ENCODE data around the gene NFIL3. TPM values are rescaled to one million over a fixed set of nuclear protein-coding genes. Genes with fewer than 3 reads are reported as not detected.

NFIL3 gene
- polyA plus RNA-seq, 1 of the 3 experiments (the other 2 are of a cell fraction), result 9.3 TPM

- Histone ChIP-seq H4K20me1 (ENCODE audit: insufficient read depth) (no peaks in the 10 kb centered on the region), H3K9me3 (no peaks in the 10 kb centered on the region), H3K79me2 (ENCODE audit: insufficient read depth) (no peaks in the 10 kb centered on the region), H3F3A (replicated peaks; ENCODE audit: insufficient read depth) (peaks cover 12% of the 10 kb centered on the region), H3K9me2 (no peaks in the 10 kb centered on the region; the same call in 1 of the 2 replicates), H3K27me3 (ENCODE audit: insufficient read depth) (no peaks in the 10 kb centered on the region), H3K4me2 (no peak overlapping the region), H3K9ac (no peak overlapping the region), H3K36me3 (replicated peaks in 1 of 2; ENCODE audit: control insufficient read depth in 1 of 2, insufficient read depth in 2 of 2, low read length in 1 of 2) (no peaks in the 10 kb centered on the region), H3K27ac (ENCODE audit: low read depth in 2 of 2, low read length in 1 of 2) (no peak overlapping the region), H3K4me3 (ENCODE audit: low read depth in 2 of 2, low read length in 1 of 2) (no peak overlapping the region), H3K4me1 (ENCODE audit: control insufficient read depth in 1 of 2, insufficient read depth in 2 of 2, low read depth in 1 of 2, low read length in 1 of 2) (0 out of 4 replicates have a peak, but pooled peaks cover 0 to 4% of the 10 kb centered on the region in 2 experiments), H2AFZ (ENCODE audit: low read depth) (no peak overlapping the region)
- ChIA-PET POLR2A (no interaction called here), CTCF (no interaction called here)
- 91% methylated on average over 4 of the region's 4 CpGs for WGBS (ENCODE audit: low lambda C conversion rate)
- no peak for DNase-seq
- no peak for TF ChIP-seq CHD2 (IDR thresholded peaks at IDR 0.05; ENCODE audit: low read length, partially characterized antibody)
- no peak for TF ChIP-seq TCF12 (IDR thresholded peaks at IDR 0.05)
- no peak for TF ChIP-seq FOSL2 (IDR thresholded peaks at IDR 0.05; ENCODE audit: borderline replicate concordance, low read depth)
- no peak for TF ChIP-seq YY1 (IDR thresholded peaks at IDR 0.05; ENCODE audit: low read depth)
- TF ChIP-seq USF2 (IDR thresholded peaks at IDR 0.05; ENCODE audit: borderline replicate concordance, low read depth, low read length), result no peak
- no peak for TF ChIP-seq MAX (IDR thresholded peaks at IDR 0.05; ENCODE audit: low read depth)
- TF ChIP-seq GATA2 (CRISPR knock-in tag; IDR thresholded peaks at IDR 0.05), result no peak
- TF ChIP-seq IRF3 (IDR thresholded peaks at IDR 0.05; ENCODE audit: low read depth, low read length), result no peak
- no peak for TF ChIP-seq RAD21 (IDR thresholded peaks at IDR 0.05; ENCODE audit: low read length)
- no peak for TF ChIP-seq TEAD4 (IDR thresholded peaks at IDR 0.05; ENCODE audit: borderline replicate concordance, insufficient read depth)
These were observed 41.3 kb downstream of the NFIL3 start for GRCh38 chr9:91382298-91382697.

DNA sequence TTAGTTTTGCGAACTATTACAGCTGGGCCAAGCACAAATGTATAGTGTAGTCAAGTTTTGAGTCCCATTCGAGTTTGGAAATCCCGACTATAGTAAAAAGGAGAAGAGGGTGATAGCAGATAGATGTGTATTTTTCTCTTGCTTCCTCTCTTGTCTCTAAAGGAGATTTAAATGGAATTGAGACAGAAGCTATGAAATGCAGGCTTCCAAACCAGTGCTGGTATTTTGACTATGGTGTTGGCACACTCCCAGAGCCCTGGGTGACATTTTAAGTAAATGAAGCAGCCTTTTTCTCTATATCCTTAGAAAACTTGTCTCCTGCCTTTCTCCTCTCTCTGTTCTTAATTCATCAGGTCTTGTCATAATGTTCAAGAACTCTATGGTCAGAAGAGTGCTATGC, 44.2 kb downstream of the NFIL3 start:
- no peak overlapping the region; a peak in 1 of 4 replicates for H3K27ac ChIP-seq (ENCODE audit: low read depth in 2 of 2, low read length in 1 of 2)
- H3K36me3 ChIP-seq (replicated peaks in 1 of 2; ENCODE audit: control insufficient read depth in 1 of 2, insufficient read depth in 2 of 2, low read length in 1 of 2), result no peaks in the 10 kb centered on the region
- H3K79me2 ChIP-seq (ENCODE audit: insufficient read depth), result no peaks in the 10 kb centered on the region
- no peaks in the 10 kb centered on the region for H3K27me3 ChIP-seq (ENCODE audit: insufficient read depth)
- ChIA-PET CTCF (no interaction called here), POLR2A (no interaction called here)
- H2AFZ ChIP-seq (ENCODE audit: low read depth), result no peak overlapping the region
- H3K4me2 ChIP-seq, result no peak overlapping the region
- H3K4me1 ChIP-seq (ENCODE audit: control insufficient read depth in 1 of 2, insufficient read depth in 2 of 2, low read depth in 1 of 2, low read length in 1 of 2), result peaks cover 3 to 4% of the 10 kb centered on the region in 2 experiments; a peak in 1 of 4 replicates
- no peak overlapping the region for H3K4me3 ChIP-seq (ENCODE audit: low read depth in 2 of 2, low read length in 1 of 2)
- H3F3A ChIP-seq (replicated peaks; ENCODE audit: insufficient read depth), result peaks cover 28% of the 10 kb centered on the region
- no peak overlapping the region for H3K9ac ChIP-seq
- no peaks in the 10 kb centered on the region for H3K9me3 ChIP-seq
- no peak for TF ChIP-seq RAD21 (IDR thresholded peaks at IDR 0.05; ENCODE audit: low read length)
- no peak for TF ChIP-seq FOXJ3 (CRISPR knock-in tag; IDR thresholded peaks at IDR 0.05)
- no peak for TF ChIP-seq RXRA (IDR thresholded peaks at IDR 0.05; ENCODE audit: borderline replicate concordance, low read depth)
- no peak for TF ChIP-seq EP300 (IDR thresholded peaks at IDR 0.05; ENCODE audit: borderline replicate concordance in 1 of 2, low read depth in 1 of 2, low read length in 1 of 2)
- TF ChIP-seq ZBTB33 (IDR thresholded peaks at IDR 0.05; ENCODE audit: borderline replicate concordance, low read depth), result no peak
- TF ChIP-seq PBX3 (IDR thresholded peaks at IDR 0.05), result no peak
- no peak for TF ChIP-seq ELF1 (IDR thresholded peaks at IDR 0.05)
- no peak for TF ChIP-seq MEF2A (IDR thresholded peaks at IDR 0.05; ENCODE audit: borderline replicate concordance, low read depth)
- TF ChIP-seq TEAD4 (IDR thresholded peaks at IDR 0.05; ENCODE audit: borderline replicate concordance, insufficient read depth), result no peak
- TF ChIP-seq USF1 (IDR thresholded peaks at IDR 0.05; ENCODE audit: borderline replicate concordance, low read depth), result no peak
- TF ChIP-seq TAF1 (IDR thresholded peaks at IDR 0.05; ENCODE audit: borderline replicate concordance, low read depth, low read length), result no peak
- no peak for TF ChIP-seq JUND (IDR thresholded peaks at IDR 0.05)
- TF ChIP-seq FOXM1 (IDR thresholded peaks at IDR 0.05; ENCODE audit: low read depth), result no peak
- no peak for TF ChIP-seq EZH2phosphoT487 (IDR thresholded peaks at IDR 0.05; ENCODE audit: borderline replicate concordance, low read depth)
- TF ChIP-seq NRF1 (IDR thresholded peaks at IDR 0.05; ENCODE audit: low read depth, low read length), result no peak
- TF ChIP-seq CHD2 (IDR thresholded peaks at IDR 0.05; ENCODE audit: low read length, partially characterized antibody), result no peak
- no peak for DNase-seq
- no peaks in the 10 kb centered on the region for H4K20me1 ChIP-seq (ENCODE audit: insufficient read depth)
- 57% methylated on average over 3 of the region's 3 CpGs for WGBS (ENCODE audit: low lambda C conversion rate)
- no peaks in the 10 kb centered on the region; the same call in 1 of the 2 replicates for H3K9me2 ChIP-seq

Measured in SK-N-SH (cell line).